ENCODE data around the gene TOM1L2.

TOM1L2 gene

DNA sequence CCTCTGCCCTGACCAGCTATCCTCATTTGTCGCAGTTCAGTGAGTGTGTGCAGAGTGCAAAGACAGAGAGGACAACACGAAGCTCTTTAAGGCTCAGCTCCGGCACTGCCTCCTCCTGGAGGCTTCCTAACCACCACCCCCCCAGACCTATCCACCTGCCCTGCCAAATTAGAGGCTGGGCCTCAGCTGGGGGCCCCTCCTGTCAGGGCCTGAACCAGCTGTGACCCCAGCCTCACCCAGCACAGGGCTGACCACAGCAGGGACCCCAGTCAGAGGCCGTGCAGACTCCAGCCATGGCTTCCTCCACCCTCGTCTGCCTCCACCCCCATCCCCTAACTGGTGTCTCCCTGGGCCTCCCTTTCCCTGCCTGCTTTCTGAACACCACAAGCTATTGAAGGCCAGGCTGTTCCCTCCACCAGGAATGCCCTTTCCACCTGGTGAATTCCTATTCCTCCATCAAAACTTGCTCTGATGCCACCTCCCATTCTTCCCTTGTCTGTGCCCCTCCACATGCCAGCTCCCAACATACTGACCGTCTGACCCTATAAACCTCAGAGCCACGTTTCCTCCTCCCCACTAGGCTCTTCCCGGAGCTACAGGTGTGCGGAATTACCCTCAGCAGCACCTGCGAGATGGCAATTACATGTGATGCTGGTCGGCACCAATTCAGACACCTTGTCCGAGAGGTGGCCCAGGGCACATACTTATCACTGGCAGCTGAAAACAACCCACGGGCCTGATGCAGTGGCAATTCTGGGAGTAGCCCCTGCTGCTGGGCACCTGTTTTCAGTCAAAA, 144.2 kb downstream of the TOM1L2 start:
- no peak for DNase-seq

GRCh38 chr17:17826942-17827785, 145.0 kb downstream of the TOM1L2 start:
- no peak for DNase-seq

DNA sequence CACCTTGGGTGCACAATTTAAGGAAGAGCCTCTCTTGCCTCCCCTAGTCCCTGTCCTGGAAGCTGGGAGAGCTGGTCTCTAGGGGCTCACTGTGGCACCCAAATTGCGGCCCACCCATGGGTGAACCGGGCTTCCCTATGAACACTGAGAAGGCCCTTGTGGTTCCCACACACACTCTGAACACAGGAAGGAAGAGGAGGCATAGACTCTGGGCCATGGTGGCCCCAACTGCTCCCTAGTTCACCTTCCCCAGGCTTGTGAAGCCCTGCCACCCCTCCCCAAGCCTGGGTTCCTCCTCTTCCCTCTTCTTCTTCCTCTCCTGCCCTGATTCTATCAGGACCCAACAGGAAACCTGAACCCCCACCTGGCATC, 145.9 kb downstream of the TOM1L2 start:
- no peak for DNase-seq

GRCh38 chr17:17824783-17825614, 147.2 kb downstream of the TOM1L2 start:
- DNase-seq = peak; percentile 55

DNA sequence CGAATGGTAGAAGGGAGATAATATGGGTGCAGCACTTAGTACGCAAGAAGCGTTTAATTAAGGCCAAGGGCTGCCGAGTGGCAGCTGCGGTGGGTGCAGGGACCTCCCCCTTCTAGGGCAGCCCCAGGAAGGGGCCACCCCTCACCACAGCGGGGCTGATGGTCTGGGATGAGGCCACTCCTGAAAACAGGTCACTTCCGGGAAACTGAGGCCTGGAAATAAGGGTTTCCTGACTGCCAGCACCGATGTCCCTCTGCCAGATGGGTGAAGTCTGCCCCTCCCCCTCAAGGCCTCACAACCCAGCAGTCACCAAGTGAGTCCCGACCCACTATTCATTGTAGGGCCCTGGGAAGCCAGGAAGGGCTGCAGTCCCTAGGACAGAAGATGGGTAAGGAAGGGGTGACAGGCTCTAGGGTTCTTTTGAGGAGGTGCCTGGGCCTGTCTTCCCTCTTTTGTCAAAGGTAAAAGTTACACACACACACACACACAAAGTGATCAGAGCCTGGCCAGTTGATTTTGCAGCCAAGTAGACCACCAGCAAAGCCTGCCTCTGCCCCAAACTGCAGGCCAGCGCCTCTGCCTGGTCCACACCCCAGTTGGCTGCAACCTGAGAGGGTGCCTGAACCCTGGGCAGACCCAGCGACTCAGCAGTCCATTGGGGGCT, 147.9 kb downstream of the TOM1L2 start:
- DNase-seq = no peak

- peak; percentile 93 for DNase-seq
Observed at GRCh38 chr17:17823433-17824118, 148.6 kb downstream of the TOM1L2 start.

DNA sequence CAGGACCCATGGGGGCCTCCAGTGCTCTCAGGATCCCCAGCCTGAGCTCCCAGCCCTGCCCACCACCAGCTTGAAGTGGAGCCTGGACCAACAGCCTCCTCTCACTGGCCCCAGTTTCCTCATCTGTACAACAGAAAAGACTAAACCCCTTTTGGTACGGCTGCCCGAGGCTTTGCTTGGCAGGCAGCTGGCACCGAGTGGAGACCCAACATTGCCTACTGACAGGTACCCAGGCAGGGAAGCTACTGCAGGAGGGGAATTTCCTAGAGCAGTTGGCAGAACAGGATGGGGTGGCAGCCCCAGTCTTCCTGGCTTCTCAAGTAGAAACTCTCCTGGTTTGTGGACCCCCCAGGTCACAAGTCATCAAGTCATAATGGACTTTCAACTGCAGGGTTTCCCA, 149.6 kb downstream of the TOM1L2 start:
- DNase-seq = no peak

- no peak for DNase-seq
Observed at GRCh38 chr17:17822189-17822588, 150.0 kb downstream of the TOM1L2 start.

DNA sequence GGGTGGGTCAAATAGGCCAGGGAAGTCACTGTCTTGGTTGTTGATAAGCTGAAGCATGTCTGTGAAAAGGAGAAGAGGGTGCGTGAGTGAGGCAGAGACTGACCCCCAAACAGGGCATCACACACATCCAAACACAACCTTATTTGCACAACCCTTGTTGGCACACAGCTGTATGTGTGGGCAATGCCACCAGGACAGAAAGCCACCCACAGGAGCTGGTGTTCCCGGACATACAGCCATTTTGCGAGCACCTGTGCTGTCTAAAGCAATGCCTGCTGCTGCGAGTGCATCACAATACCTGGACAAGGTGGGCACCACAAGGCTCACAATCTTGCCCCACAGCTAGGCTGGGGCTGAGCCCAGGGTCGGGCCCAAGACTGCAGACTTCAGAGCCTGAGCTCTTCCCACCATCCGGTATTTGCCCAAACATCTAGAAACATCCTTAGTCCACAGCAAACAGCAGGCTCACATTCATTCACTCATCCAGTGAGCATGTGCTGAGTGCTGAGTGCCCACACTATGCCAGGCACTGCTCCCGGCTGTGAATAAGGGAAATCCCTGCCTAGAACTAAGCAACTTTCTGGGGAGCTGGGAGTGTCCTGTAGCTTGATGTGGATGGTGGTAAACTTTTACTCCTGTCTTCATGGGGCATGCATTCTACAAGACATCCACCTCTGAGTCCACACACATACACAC, 151.6 kb downstream of the TOM1L2 start:
- DNase-seq = no peak

DNA sequence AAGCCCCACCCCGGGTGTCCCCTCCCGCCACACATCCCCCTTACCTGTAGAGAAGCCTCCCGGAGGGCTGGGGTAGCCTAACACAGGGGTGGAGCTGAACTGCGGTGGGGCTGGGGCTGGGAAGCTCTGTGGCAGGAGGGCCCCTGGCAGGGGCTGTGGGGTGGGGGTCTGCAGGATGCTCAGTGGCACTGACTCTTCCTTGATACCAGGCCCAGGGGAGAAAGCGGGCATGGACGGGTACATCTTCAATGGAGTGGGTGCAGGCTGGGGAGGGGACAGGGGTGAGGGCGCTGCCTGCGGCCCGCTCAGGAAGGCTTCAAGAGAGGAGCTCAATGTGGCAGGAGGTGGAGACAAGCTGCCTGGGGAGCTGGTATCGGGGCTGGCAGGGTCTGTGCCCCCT, 152.2 kb downstream of the TOM1L2 start:
- DNase-seq = no peak

GRCh38 chr17:17819561-17819995, 152.6 kb downstream of the TOM1L2 start:
- no peak for DNase-seq

GRCh38 chr17:17819111-17819510, 153.1 kb downstream of the TOM1L2 start:
- no peak for DNase-seq

GRCh38 chr17:17818088-17818526, 154.1 kb downstream of the TOM1L2 start:
- DNase-seq = no peak

DNA sequence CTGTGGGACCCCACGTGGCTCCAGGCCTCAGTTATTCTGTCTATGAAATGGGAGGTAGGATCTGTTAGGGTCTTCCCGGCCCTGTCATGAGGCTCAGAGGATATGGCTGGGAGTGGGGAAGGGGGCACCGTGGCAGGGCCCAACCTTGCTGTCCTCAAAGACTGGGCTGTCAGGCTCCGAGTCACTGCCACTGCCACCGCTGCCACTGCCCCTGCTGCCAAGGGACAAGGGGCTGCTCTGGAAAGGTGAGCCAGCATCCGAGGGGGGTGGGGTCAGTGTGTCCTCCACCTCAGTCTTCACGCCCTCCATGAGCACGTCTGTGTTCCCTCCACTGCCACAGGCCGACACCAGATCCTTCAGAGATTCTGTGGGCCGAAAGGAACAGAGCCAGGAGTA, 154.7 kb downstream of the TOM1L2 start:
- no peak for DNase-seq

- peak; percentile 36 for DNase-seq
Observed at GRCh38 chr17:17816831-17817551, 155.2 kb downstream of the TOM1L2 start.

GRCh38 chr17:17816240-17816814, 155.9 kb downstream of the TOM1L2 start:
- peak; percentile 44 for DNase-seq

DNA sequence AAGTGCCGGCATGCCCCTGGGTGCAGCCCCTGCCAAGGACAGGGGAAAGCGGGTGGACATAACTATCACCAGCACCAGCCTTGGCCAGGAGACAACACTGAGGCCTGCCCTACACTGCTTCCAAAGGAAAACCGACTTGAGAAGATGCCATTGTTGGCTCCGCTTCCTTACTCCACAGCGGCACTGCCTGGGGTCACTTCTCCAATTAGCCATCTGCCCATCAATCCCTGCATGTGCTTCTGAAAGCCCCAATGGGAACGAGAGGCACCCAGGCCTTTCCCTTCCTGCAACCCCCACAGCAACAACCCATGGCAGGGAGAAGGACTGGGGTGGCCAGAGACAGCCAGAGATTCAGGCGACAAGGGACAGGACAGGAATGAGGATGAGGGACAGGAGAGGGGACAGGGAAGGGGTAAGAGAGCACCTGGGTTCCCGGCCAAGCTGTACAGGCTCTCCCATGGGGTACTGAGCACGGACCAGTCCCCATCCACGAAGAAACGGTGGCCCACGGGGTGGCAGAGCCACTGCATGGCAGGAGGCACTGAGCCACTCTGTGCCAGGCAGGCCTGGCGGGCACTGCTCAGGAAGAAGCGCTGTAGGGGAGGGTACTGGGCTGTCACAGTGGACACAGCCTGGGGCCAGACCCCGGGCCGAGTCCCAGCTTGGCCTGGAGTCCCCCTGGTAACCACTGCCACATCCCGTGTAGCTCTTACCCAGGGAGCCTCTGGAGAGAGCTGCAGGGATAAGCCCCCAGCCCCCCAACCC, 156.6 kb downstream of the TOM1L2 start:
- peak; percentile 47 for DNase-seq

DNA sequence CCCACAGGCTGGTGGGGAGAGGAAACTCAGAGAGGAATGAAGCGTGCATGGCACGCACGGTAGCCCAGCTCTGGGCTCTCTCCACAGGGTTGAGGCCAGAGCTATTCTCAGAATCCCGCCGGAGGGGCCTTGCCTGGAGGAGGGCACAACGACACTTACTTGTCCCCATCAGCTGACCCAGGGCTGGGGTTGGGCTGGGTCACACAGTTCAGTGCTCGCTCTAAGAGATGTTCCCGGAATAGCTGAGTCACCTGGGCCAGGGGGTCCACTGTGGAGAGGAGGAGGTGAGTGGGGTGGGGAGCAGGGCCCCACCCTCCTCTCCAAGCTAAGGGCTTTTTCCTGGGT, 157.2 kb downstream of the TOM1L2 start:
- no peak for DNase-seq
